WTC11 (cell line): ENCODE measurements around the gene C10orf67. TPM values are rescaled to one million over a fixed set of nuclear protein-coding genes. Genes with fewer than 3 reads are reported as not detected.
A peak's percentile ranks its signal among the peaks of the same experiment; 100 is the strongest.

Experiments used
- ATAC-seq: fragments of 200-7000 bp; cut with Tn5 transposase; 2 replicates; pipeline ENCODE4 v1.10.0; 2021; ENCODE audit warnings: mild to moderate bottlenecking, moderate library complexity
- CTCF ChIA-PET: fragments of 300-600 bp; sonication (Branson Sonifier 250); formaldehyde crosslinking; loops from one replicate; lab custom pipeline; 2021; ENCODE audit warnings: antibody characterized with exemption; lab: Charles Lee
- POLR2A ChIA-PET: fragments of 350-600 bp; sonication (Branson Sonifier 250); formaldehyde crosslinking; loops from one replicate; lab custom pipeline; 2021; ENCODE audit warnings: antibody characterized with exemption; lab: Charles Lee
- DNase-seq: peaks from one replicate; pipeline ENCODE4 v3.0.0; 2021; ENCODE audit warnings: low spot score
- H3K27ac Mint-ChIP-seq: 2 replicates; pipeline ENCODE4 v1.8.0; 2021; ENCODE audit warnings: mixed read lengths
- H3K27me3 Mint-ChIP-seq: 2 replicates; pipeline ENCODE4 v1.8.0; 2021; ENCODE audit warnings: low read depth, mild to moderate bottlenecking, moderate library complexity, mixed read lengths
- H3K36me3 Mint-ChIP-seq: 2 replicates; pipeline ENCODE4 v1.8.0; 2021; ENCODE audit warnings: mixed read lengths
- H3K4me1 Mint-ChIP-seq: 2 replicates; pipeline ENCODE4 v1.8.0; 2022; ENCODE audit warnings: mixed read lengths
- H3K4me3 Mint-ChIP-seq: 2 replicates; pipeline ENCODE4 v1.8.0; 2021; ENCODE audit warnings: mild to moderate bottlenecking, moderate library complexity, mixed read lengths
- H3K9me3 Mint-ChIP-seq: 2 replicates; pipeline ENCODE4 v1.8.0; 2021; ENCODE audit warnings: mixed read lengths
- AFF4 ChIP-seq: sonication (generic); formaldehyde crosslinking; IDR thresholded peaks from 2 replicates; pipeline ENCODE4 v1.8.1; 2023; ENCODE audit warnings: mild to moderate bottlenecking, missing genetic modification reagents, borderline replicate concordance
- ATF1 ChIP-seq: sonication (generic); formaldehyde crosslinking; IDR thresholded peaks from 2 replicates; pipeline ENCODE4 v1.8.1; 2023; ENCODE audit warnings: mild to moderate bottlenecking, moderate library complexity, missing genetic modification reagents
- ATF2 ChIP-seq: sonication (generic); formaldehyde crosslinking; IDR thresholded peaks from 2 replicates; pipeline ENCODE4 v1.8.1; 2022; ENCODE audit warnings: low read depth, missing genetic modification reagents, borderline replicate concordance
- CBFB ChIP-seq: sonication (generic); formaldehyde crosslinking; IDR thresholded peaks from 2 replicates; pipeline ENCODE4 v1.8.1; 2022; ENCODE audit warnings: mild to moderate bottlenecking, low read depth, missing genetic modification reagents
- CTCF ChIP-seq: fragments of 200-600 bp; IDR thresholded peaks from 2 replicates; pipeline ENCODE4 v1.8.0; 2022; ENCODE audit warnings: antibody characterized with exemption
- ELF4 ChIP-seq: sonication (generic); formaldehyde crosslinking; IDR thresholded peaks from 2 replicates; pipeline ENCODE4 v1.8.1; 2022; ENCODE audit warnings: low read depth, mild to moderate bottlenecking, moderate library complexity, missing genetic modification reagents
- ETV6 ChIP-seq: sonication (generic); formaldehyde crosslinking; IDR thresholded peaks from 2 replicates; pipeline ENCODE4 v1.8.1; 2022; ENCODE audit warnings: mild to moderate bottlenecking, missing genetic modification reagents
- FOXP1 ChIP-seq: sonication (generic); formaldehyde crosslinking; IDR thresholded peaks from 2 replicates; pipeline ENCODE4 v1.8.0; 2022; ENCODE audit warnings: missing genetic modification reagents, mild to moderate bottlenecking, moderate library complexity, borderline replicate concordance
- MAX ChIP-seq: sonication (generic); formaldehyde crosslinking; IDR thresholded peaks from 2 replicates; pipeline ENCODE4 v1.8.0; 2022; ENCODE audit warnings: mild to moderate bottlenecking, missing genetic modification reagents
- MLX ChIP-seq: sonication (generic); formaldehyde crosslinking; IDR thresholded peaks from 2 replicates; pipeline ENCODE4 v1.8.1; 2023; ENCODE audit warnings: mild to moderate bottlenecking, missing genetic modification reagents, moderate library complexity
- MYBL2 ChIP-seq: sonication (generic); formaldehyde crosslinking; IDR thresholded peaks from 2 replicates; pipeline ENCODE4 v1.8.1; 2023; ENCODE audit warnings: mild to moderate bottlenecking, moderate library complexity, missing genetic modification reagents
- NR3C1 ChIP-seq: sonication (generic); formaldehyde crosslinking; conservative IDR thresholded peaks from 2 replicates; pipeline ENCODE4 v1.8.1; 2023; ENCODE audit warnings: low read depth, mild to moderate bottlenecking, missing genetic modification reagents
- PRRX2 ChIP-seq: fragments of 250-450 bp; sonication (Bioruptor Pico); IDR thresholded peaks from 2 replicates; pipeline ENCODE4 v1.8.0; 2021; ENCODE audit warnings: mild to moderate bottlenecking
- RORB ChIP-seq: fragments of 250-450 bp; sonication (Bioruptor Pico); IDR thresholded peaks from 2 replicates; pipeline ENCODE4 v1.9.0; 2021; ENCODE audit warnings: mild to moderate bottlenecking
- SP1 ChIP-seq: sonication (generic); formaldehyde crosslinking; conservative IDR thresholded peaks from 2 replicates; pipeline ENCODE4 v1.8.1; 2022; ENCODE audit warnings: missing genetic modification reagents
- TEAD4 ChIP-seq: sonication (generic); formaldehyde crosslinking; IDR thresholded peaks from 2 replicates; pipeline ENCODE4 v1.8.0; 2022; ENCODE audit warnings: mild to moderate bottlenecking, missing genetic modification reagents
- ZNF138 ChIP-seq: sonication (generic); formaldehyde crosslinking; conservative IDR thresholded peaks from 2 replicates; pipeline ENCODE4 v1.8.1; 2022; ENCODE audit warnings: mild to moderate bottlenecking, moderate library complexity, missing genetic modification reagents
- ZNF416 ChIP-seq: fragments of 250-450 bp; sonication (Bioruptor Pico); IDR thresholded peaks from 2 replicates; pipeline ENCODE4 v1.9.0; 2021; ENCODE audit warnings: mild to moderate bottlenecking, inconsistent platforms
- ZNF671 ChIP-seq: fragments of 250-450 bp; sonication (Bioruptor Pico); IDR thresholded peaks from 2 replicates; pipeline ENCODE4 v1.8.0; 2021; ENCODE audit warnings: mild to moderate bottlenecking
- total RNA-seq: library from RNA; stranded (reverse); gene quantifications from 3 replicates; pipeline ENCODE4 v1.2.3, GENCODE V29; 2021

The C10orf67 gene
- total RNA-seq, 1 experiment from 2014 or later: not detected

GRCh38 chr10:23187155-23187554, 157.4 kb downstream of the C10orf67 start:
- Mint-ChIP-seq H3K4me1 (peaks cover 27% of the 10 kb centered on the region), H3K27ac (no peak overlapping the region), H3K36me3 (no peaks in the 10 kb centered on the region), H3K27me3 (peaks cover 90% of the 10 kb centered on the region)
- TF ChIP-seq RORB (CRISPR knock-in tag): no peak
- TF ChIP-seq, all 79 proteins: peak for 0
- ChIA-PET CTCF (interaction anchor here (1.0 to 2.2 kb wide), 3 partner anchors 14 to 106 kb away, joined by 3 to 11 read pairs (median 6); no protein-coding TSS in a partner anchor), POLR2A (interaction anchor here (0.6 kb wide), 1 partner anchor 13 kb away, joined by 3 read pairs; no protein-coding TSS in a partner anchor)
- Mint-ChIP-seq H3K4me3 (no peak overlapping the region), H3K9me3 (no peaks in the 10 kb centered on the region)
- ATAC-seq (no peak), DNase-seq (no peak)

GRCh38 chr10:23186697-23187096, 157.9 kb downstream of the C10orf67 start:
- POLR2A ChIA-PET: interaction anchor here (0.6 kb wide), 1 partner anchor 13 kb away, joined by 3 read pairs; no protein-coding TSS in a partner anchor
- peaks cover 90% of the 10 kb centered on the region for H3K27me3 Mint-ChIP-seq
- peak; percentile 23; the same call in 1 of the 2 replicates for ATAC-seq
- no peak overlapping the region for H3K4me3 Mint-ChIP-seq
- H3K4me1 Mint-ChIP-seq: peaks cover 27% of the 10 kb centered on the region
- no peak for DNase-seq
- no peak overlapping the region for H3K27ac Mint-ChIP-seq
- H3K9me3 Mint-ChIP-seq: no peaks in the 10 kb centered on the region
- H3K36me3 Mint-ChIP-seq: no peaks in the 10 kb centered on the region
- TF ChIP-seq ELF4 (CRISPR knock-in tag) (no peak), CTCF (no peak), AFF4 (CRISPR knock-in tag) (no peak), ATF2 (CRISPR knock-in tag) (no peak), MYBL2 (no peak), ZNF671 (no peak), PRRX2 (no peak), TEAD4 (CRISPR knock-in tag) (no peak), NR3C1 (CRISPR knock-in tag) (no peak), ATF1 (CRISPR knock-in tag) (no peak), MAX (CRISPR knock-in tag) (no peak), CBFB (CRISPR knock-in tag) (no peak), MLX (CRISPR knock-in tag) (no peak), SP1 (CRISPR knock-in tag) (no peak), ZNF416 (CRISPR knock-in tag) (no peak), ETV6 (CRISPR knock-in tag) (no peak), FOXP1 (CRISPR knock-in tag) (no peak), ZNF138 (CRISPR knock-in tag) (no peak)
- CTCF ChIA-PET: interaction anchor here (1.0 to 2.2 kb wide), 3 partner anchors 13 to 106 kb away, joined by 3 to 11 read pairs (median 6); no protein-coding TSS in a partner anchor
